NCI-H345 treated with DMSO at 0.1 percent for 48 hours (cell line): ENCODE data around the gene SLC39A5.
A peak's percentile ranks its signal among the peaks of the same experiment; 100 is the strongest.

Experiments used
- DNase-seq: peaks from one replicate; lab custom pipeline; 2025; ENCODE audit not compliant: unreplicated experiment; lab: John Stamatoyannopoulos, UW

The SLC39A5 gene

GRCh38 chr12:56213878-56214277 is 16.0 kb upstream of the SLC39A5 start:
- no peak for DNase-seq

GRCh38 chr12:56216461-56216860 is 13.4 kb upstream of the SLC39A5 start:
- DNase-seq, result no peak

- no peak for DNase-seq
These were observed 10.0 kb upstream of the SLC39A5 start for GRCh38 chr12:56219840-56220239.

GRCh38 chr12:56220611-56221231 is 9.1 kb upstream of the SLC39A5 start:
- DNase-seq, result no peak

GRCh38 chr12:56221232-56221756 is 8.6 kb upstream of the SLC39A5 start:
- DNase-seq, result no peak

GRCh38 chr12:56221757-56222530 is 7.9 kb upstream of the SLC39A5 start, which contains the start of gene RNF41:
Gene RNF41, minus strand, starts transcription at chr12:56221922. Its CDS starts 7,875 bp downstream, at chr12:56214047.
- DNase-seq, result peak; percentile 94

GRCh38 chr12:56222531-56222895 is 7.3 kb upstream of the SLC39A5 start:
- DNase-seq, result no peak

- DNase-seq, result no peak
These were observed 6.2 kb upstream of the SLC39A5 start for GRCh38 chr12:56223571-56224101.

GRCh38 chr12:56224102-56224701 is 5.6 kb upstream of the SLC39A5 start, which contains the start of gene NABP2:
Gene NABP2, plus strand, starts transcription at chr12:56224342. Its CDS starts 515 bp downstream, at chr12:56224857.
- DNase-seq, result peak; percentile 93

- DNase-seq, result no peak
These were observed 4.9 kb upstream of the SLC39A5 start for GRCh38 chr12:56224954-56225353.

GRCh38 chr12:56229082-56229481 is 769 bp upstream of the SLC39A5 start:
- DNase-seq, result no peak

- DNase-seq, result no peak
These were observed 757 bp downstream of the SLC39A5 start for GRCh38 chr12:56230432-56231183.

GRCh38 chr12:56231184-56231582 is 1.3 kb downstream of the SLC39A5 start:
- DNase-seq, result no peak

GRCh38 chr12:56234746-56235436 is 5.0 kb downstream of the SLC39A5 start:
- no peak for DNase-seq

GRCh38 chr12:56236091-56236490 is 6.2 kb downstream of the SLC39A5 start:
- DNase-seq, result no peak

GRCh38 chr12:56236985-56237384 is 7.1 kb downstream of the SLC39A5 start:
- no peak for DNase-seq

- DNase-seq, result no peak
These were observed 7.7 kb downstream of the SLC39A5 start for GRCh38 chr12:56237552-56237951.

GRCh38 chr12:56241424-56242303 is 11.8 kb downstream of the SLC39A5 start:
- no peak for DNase-seq

GRCh38 chr12:56242986-56243385 is 13.1 kb downstream of the SLC39A5 start:
- no peak for DNase-seq
